ENCODE measurements around the gene KCNK13.

GRCh38 chr14:90159688-90160087 lies 97.9 kb downstream of the KCNK13 start:
- TF ChIP-seq CTCF (IDR thresholded peaks at IDR 0.05; ENCODE audit: borderline replicate concordance, extremely low read depth, low read length, poor library complexity, severe bottlenecking) (no peak), EZH2 (IDR thresholded peaks at IDR 0.05; ENCODE audit: borderline replicate concordance, low read depth, low read length, severe bottlenecking) (no peak)

Data from DND-41 (cell line).